Astrocyte of the spinal cord (primary cell): ENCODE results near the gene GALNT6.

ENCODE experiments used
- DNase-seq: peaks from one replicate; pipeline ENCODE4 v3.0.0; 2011; ENCODE audit warnings: low read depth, low spot score
- H3K4me3 ChIP-seq: 2 replicates; pipeline ENCODE4 v1.5.1; 2011; ENCODE audit warnings: low read depth, mild to moderate bottlenecking, low read length, moderate library complexity
- CTCF ChIP-seq: IDR thresholded peaks from 2 replicates; pipeline ENCODE4 v1.5.1; 2012; ENCODE audit warnings: low read depth, mild to moderate bottlenecking, low read length, inconsistent platforms
- in situ Hi-C: cut with HindIII; loops from 2 replicates; pipeline ENCODE4 v1.10.0; 2017; ENCODE audit warnings: low sequenced_read_pairs

Gene GALNT6

GRCh38 chr12:51429700-51430099 lies 38.5 kb upstream of the GALNT6 start:
- no peak overlapping the region for H3K4me3 ChIP-seq
- no peak for DNase-seq
- in situ Hi-C loops, result no loop called here
- TF ChIP-seq CTCF, result no peak

- DNase-seq, result no peak
- H3K4me3 ChIP-seq, result no peak overlapping the region
- in situ Hi-C loops, result no loop called here
- no peak for TF ChIP-seq CTCF
Observed at GRCh38 chr12:51428256-51428655, 37.0 kb upstream of the GALNT6 start.

- in situ Hi-C loops, result no loop called here
- peak; percentile 86 for DNase-seq
Observed at GRCh38 chr12:51424662-51425539, 33.7 kb upstream of the GALNT6 start, which contains the start of gene SLC4A8. TSS of gene SLC4A8 (plus strand) at chr12:51424831. CDS start at chr12:51424988, 157 bp downstream.

GRCh38 chr12:51424094-51424661 lies 33.0 kb upstream of the GALNT6 start:
- H3K4me3 ChIP-seq, result peak overlapping the region; percentile 74

More at GRCh38 chr12:51424662-51425539, 33.7 kb upstream of the GALNT6 start, which contains the start of gene SLC4A8:
- peak; percentile 85 for TF ChIP-seq CTCF
- H3K4me3 ChIP-seq, result peak within 1 kb of the TSS; percentile 74

GRCh38 chr12:51421266-51421884 lies 30.2 kb upstream of the GALNT6 start:
- in situ Hi-C loops, result no loop called here
- peak; percentile 58 for TF ChIP-seq CTCF
- DNase-seq, result peak; percentile 69
- H3K4me3 ChIP-seq, result no peak overlapping the region

More at GRCh38 chr12:51424094-51424661, 33.0 kb upstream of the GALNT6 start:
- DNase-seq, result no peak
- TF ChIP-seq CTCF, result no peak
- in situ Hi-C loops, result no loop called here

- H3K4me3 ChIP-seq, result no peak overlapping the region
- in situ Hi-C loops, result no loop called here
- TF ChIP-seq CTCF, result peak; percentile 11
- DNase-seq, result no peak
Observed at GRCh38 chr12:51419425-51420193, 28.4 kb upstream of the GALNT6 start.
